Measurements from ENCODE around the gene CEP350. TPM values are rescaled to one million over a fixed set of nuclear protein-coding genes. Genes with fewer than 3 reads are reported as not detected.
A peak's percentile ranks its signal among the peaks of the same experiment; 100 is the strongest.

Gene CEP350
- polyA plus RNA-seq, 2 of the 4 experiments (the other 2 are of a cell fraction) = 6.4 to 22.6 TPM

DNA sequence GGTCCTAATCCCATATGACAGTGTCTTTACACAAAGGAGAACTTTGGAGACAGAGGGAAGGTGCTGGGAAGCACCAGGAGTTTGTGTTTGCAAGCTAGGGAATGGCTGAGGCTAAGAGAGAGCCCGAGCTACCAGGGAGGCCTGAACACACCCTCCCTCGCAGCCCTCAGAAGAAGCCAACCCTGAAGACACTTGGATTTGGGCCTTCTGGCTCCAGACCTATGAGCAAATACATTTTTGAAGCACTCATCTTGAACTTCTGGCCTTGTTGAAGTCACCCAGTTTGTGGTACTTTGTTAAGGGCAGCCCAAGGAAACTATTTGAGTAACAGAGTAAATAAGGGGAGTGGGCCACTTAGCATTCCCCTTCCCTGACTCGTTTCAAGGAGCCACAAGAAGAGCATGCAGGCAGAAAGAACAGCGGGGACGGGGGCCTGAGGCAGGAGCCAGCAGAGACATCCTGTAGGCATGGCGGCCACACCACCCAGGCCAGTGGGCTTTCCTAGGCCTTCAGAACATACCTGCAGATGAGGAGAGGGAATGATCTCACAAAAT lies 186.8 kb downstream of the CEP350 start:
- WGBS (ENCODE audit: missing lambda C conversion rate) = 65% methylated on average over 6 of the region's 6 CpGs
- ChIA-PET CTCF (interaction anchor here (0.7 kb wide), 1 partner anchor 14 kb away, joined by 3 read pairs; no protein-coding TSS in a partner anchor), POLR2A (no interaction called here)
- Histone ChIP-seq H3K4me3 (no peak overlapping the region), H3K4me1 (no peaks in the 10 kb centered on the region; the same call in 2 of the 3 replicates), H3K27ac (no peak overlapping the region), H3K4me2 (no peak overlapping the region), H3K9me3 (no peaks in the 10 kb centered on the region)
- TF ChIP-seq POLR2AphosphoS2 (conservative IDR thresholded peaks at IDR 0.05; ENCODE audit: low read length) (no peak), NFE2L2 (conservative IDR thresholded peaks at IDR 0.05; ENCODE audit: low read length) (no peak), CHD2 (IDR thresholded peaks at IDR 0.05; ENCODE audit: low read length, partially characterized antibody) (no peak), MYC (IDR thresholded peaks at IDR 0.05; ENCODE audit: borderline replicate concordance, low read length) (no peak), HOXA7 (CRISPR knock-in tag; IDR thresholded peaks at IDR 0.05) (no peak)
- TF ChIP-seq, protein P1, sequence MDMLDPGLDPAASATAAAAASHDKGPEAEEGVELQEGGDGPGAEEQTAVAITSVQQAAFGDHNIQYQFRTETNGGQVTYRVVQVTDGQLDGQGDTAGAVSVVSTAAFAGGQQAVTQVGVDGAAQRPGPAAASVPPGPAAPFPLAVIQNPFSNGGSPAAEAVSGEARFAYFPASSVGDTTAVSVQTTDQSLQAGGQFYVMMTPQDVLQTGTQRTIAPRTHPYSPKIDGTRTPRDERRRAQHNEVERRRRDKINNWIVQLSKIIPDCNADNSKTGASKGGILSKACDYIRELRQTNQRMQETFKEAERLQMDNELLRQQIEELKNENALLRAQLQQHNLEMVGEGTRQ (IDR thresholded peaks at IDR 0.05) = no peak
- TF ChIP-seq, protein P2, sequence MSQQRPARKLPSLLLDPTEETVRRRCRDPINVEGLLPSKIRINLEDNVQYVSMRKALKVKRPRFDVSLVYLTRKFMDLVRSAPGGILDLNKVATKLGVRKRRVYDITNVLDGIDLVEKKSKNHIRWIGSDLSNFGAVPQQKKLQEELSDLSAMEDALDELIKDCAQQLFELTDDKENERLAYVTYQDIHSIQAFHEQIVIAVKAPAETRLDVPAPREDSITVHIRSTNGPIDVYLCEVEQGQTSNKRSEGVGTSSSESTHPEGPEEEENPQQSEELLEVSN (IDR thresholded peaks at IDR 0.05; ENCODE audit: borderline replicate concordance, low read depth) = no peak
- ATAC-seq = no peak
- DNase-seq (ENCODE audit: low read depth in 1 of 2, low spot score in 1 of 2) = no peak
- FAIRE-seq = no peak

DNA sequence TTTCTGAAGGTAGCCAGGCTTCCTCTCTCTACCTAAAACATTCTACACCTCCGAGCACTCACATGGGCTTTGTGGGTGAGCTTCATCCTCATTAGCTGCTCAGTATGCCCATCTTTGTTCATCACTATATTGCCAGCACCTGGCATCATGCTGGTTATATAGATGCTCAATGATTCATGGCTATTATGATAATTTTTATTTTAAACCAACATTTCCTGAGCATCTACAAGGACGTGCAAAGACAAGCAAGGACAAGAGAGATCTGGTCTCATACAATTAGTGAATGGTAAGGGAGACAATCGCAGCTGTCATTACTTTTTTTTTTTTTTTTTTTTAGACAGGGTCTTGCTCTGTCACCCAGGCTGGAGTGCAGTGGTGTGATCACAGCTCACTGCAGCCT lies 188.7 kb downstream of the CEP350 start:
- WGBS (ENCODE audit: missing lambda C conversion rate) = 47% methylated on average over 3 of the region's 3 CpGs
- H3K4me3 ChIP-seq = no peak overlapping the region
- DNase-seq (ENCODE audit: low read depth in 1 of 2, low spot score in 1 of 2) = no peak
- no peaks in the 10 kb centered on the region; the same call in 2 of the 3 replicates for H3K4me1 ChIP-seq
- no peak for ATAC-seq
- ChIA-PET CTCF (interaction anchor here (0.9 to 1.0 kb wide), 3 partner anchors 29 to 335 kb away, joined by 3 read pairs; no protein-coding TSS in a partner anchor), POLR2A (interaction anchor here (1.9 kb wide), 1 partner anchor 11 kb away, joined by 4 read pairs; the partner anchor contains the start of gene QSOX1)
- H3K27ac ChIP-seq = no peak overlapping the region
- no peak overlapping the region for H3K4me2 ChIP-seq
- no peak for TF ChIP-seq SREBF2 (IDR thresholded peaks at IDR 0.05)
- TF ChIP-seq HOXB5 (CRISPR knock-in tag; IDR thresholded peaks at IDR 0.05) = no peak
- H3K9me3 ChIP-seq = no peaks in the 10 kb centered on the region
- FAIRE-seq = no peak

DNA sequence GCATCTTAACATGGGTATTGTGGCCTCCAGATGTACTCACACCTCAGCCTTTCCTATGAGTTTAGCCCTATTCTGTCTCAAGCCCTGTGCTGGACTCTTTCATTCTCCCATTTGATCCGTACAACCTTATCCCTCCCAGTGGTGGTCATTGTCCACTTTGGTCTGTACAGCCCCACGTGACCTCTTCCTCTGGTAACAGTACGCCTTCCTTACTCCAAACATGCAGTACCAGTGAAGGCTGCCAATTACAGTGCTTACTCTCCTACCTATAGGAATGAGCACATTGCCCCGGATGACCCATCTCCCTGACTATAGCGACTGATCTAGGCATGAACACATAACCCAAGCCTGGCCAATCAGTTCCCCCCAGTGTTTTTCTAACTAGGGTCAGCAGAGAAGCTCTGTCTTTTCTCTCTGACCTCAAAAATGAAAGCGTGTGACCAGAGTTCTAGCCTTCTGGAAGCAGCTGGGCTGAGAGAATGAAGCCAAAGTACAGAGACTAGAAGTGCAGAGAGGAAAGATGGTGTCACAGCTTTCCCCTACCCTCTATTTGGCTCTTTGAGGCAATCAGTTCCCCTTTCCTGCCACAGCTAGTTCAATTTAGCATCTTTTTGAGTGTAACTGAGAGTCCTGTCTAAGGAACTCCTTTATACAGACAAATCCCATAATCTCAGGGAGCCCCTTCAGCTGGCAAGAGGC lies 190.2 kb downstream of the CEP350 start:
- Histone ChIP-seq H3K4me1 (no peaks in the 10 kb centered on the region; the same call in 2 of the 3 replicates), H3K9me3 (no peaks in the 10 kb centered on the region), H3K27ac (no peak overlapping the region), H3K4me2 (no peak overlapping the region), H3K4me3 (no peak overlapping the region)
- peak; percentile 45 to 47; a peak in 3 of 6 replicates for ATAC-seq
- WGBS (ENCODE audit: missing lambda C conversion rate) = 69% methylated on average over 6 of the region's 6 CpGs
- no peak for FAIRE-seq
- no peak for DNase-seq (ENCODE audit: low read depth in 1 of 2, low spot score in 1 of 2)
- POLR2A ChIA-PET = no interaction called here
- no peak for TF ChIP-seq RFX5 (IDR thresholded peaks at IDR 0.05)
- TF ChIP-seq, protein P3, sequence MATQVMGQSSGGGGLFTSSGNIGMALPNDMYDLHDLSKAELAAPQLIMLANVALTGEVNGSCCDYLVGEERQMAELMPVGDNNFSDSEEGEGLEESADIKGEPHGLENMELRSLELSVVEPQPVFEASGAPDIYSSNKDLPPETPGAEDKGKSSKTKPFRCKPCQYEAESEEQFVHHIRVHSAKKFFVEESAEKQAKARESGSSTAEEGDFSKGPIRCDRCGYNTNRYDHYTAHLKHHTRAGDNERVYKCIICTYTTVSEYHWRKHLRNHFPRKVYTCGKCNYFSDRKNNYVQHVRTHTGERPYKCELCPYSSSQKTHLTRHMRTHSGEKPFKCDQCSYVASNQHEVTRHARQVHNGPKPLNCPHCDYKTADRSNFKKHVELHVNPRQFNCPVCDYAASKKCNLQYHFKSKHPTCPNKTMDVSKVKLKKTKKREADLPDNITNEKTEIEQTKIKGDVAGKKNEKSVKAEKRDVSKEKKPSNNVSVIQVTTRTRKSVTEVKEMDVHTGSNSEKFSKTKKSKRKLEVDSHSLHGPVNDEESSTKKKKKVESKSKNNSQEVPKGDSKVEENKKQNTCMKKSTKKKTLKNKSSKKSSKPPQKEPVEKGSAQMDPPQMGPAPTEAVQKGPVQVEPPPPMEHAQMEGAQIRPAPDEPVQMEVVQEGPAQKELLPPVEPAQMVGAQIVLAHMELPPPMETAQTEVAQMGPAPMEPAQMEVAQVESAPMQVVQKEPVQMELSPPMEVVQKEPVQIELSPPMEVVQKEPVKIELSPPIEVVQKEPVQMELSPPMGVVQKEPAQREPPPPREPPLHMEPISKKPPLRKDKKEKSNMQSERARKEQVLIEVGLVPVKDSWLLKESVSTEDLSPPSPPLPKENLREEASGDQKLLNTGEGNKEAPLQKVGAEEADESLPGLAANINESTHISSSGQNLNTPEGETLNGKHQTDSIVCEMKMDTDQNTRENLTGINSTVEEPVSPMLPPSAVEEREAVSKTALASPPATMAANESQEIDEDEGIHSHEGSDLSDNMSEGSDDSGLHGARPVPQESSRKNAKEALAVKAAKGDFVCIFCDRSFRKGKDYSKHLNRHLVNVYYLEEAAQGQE (IDR thresholded peaks at IDR 0.05) = no peak
- no peak for TF ChIP-seq EHF (CRISPR knock-in tag; IDR thresholded peaks at IDR 0.05)
- no peak for TF ChIP-seq RCOR1 (IDR thresholded peaks at IDR 0.05; ENCODE audit: low read depth, low read length)
- no peak for TF ChIP-seq HDAC2 (IDR thresholded peaks at IDR 0.05)
- TF ChIP-seq SREBF2 (IDR thresholded peaks at IDR 0.05) = no peak
- TF ChIP-seq, protein P4, sequence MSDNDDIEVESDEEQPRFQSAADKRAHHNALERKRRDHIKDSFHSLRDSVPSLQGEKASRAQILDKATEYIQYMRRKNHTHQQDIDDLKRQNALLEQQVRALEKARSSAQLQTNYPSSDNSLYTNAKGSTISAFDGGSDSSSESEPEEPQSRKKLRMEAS (IDR thresholded peaks at IDR 0.05) = no peak
- no peak for TF ChIP-seq CHD2 (IDR thresholded peaks at IDR 0.05; ENCODE audit: low read length, partially characterized antibody)
- TF ChIP-seq, protein P5, sequence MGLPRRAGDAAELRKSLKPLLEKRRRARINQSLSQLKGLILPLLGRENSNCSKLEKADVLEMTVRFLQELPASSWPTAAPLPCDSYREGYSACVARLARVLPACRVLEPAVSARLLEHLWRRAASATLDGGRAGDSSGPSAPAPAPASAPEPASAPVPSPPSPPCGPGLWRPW (IDR thresholded peaks at IDR 0.05) = no peak
- TF ChIP-seq, protein P6, sequence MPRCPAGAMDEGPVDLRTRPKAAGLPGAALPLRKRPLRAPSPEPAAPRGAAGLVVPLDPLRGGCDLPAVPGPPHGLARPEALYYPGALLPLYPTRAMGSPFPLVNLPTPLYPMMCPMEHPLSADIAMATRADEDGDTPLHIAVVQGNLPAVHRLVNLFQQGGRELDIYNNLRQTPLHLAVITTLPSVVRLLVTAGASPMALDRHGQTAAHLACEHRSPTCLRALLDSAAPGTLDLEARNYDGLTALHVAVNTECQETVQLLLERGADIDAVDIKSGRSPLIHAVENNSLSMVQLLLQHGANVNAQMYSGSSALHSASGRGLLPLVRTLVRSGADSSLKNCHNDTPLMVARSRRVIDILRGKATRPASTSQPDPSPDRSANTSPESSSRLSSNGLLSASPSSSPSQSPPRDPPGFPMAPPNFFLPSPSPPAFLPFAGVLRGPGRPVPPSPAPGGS (IDR thresholded peaks at IDR 0.05) = no peak
- TF ChIP-seq FOXS1 (CRISPR knock-in tag; IDR thresholded peaks at IDR 0.05) = no peak
- no peak for TF ChIP-seq ZNF302 (CRISPR knock-in tag; IDR thresholded peaks at IDR 0.05)
- no peak for TF ChIP-seq KDM5A (IDR thresholded peaks at IDR 0.05)
- TF ChIP-seq TP53 (CRISPR knock-in tag; IDR thresholded peaks at IDR 0.05) = no peak
- no peak for TF ChIP-seq RNF2 (IDR thresholded peaks at IDR 0.05; ENCODE audit: borderline replicate concordance, low read depth)
- CTCF ChIA-PET = interaction anchor here (0.6 to 1.4 kb wide), 4 partner anchors 12 to 34 kb away, joined by 3 to 6 read pairs (median 4); no protein-coding TSS in a partner anchor

Data from A549 (cell line).